H9 (cell line): ENCODE measurements around the gene ACSL3. TPM values are rescaled to one million over a fixed set of nuclear protein-coding genes. Genes with fewer than 3 reads are reported as not detected.

Source experiments
- DNase-seq: peaks from one replicate; pipeline ENCODE4 v3.0.0-alpha.2; 2017
- H2AFZ ChIP-seq: one replicate; pipeline ENCODE4 v1.6.1; 2013; ENCODE audit warnings: mild to moderate bottlenecking, low read length, control low read depth, moderate library complexity
- H2AK5ac ChIP-seq: 2 replicates; pipeline ENCODE4 v1.6.1; 2013; ENCODE audit warnings: low read length, control low read depth, mixed read lengths; ENCODE audit not compliant: insufficient read length
- H2BK120ac ChIP-seq: one replicate; pipeline ENCODE4 v1.6.1; 2013; ENCODE audit warnings: low read depth, mild to moderate bottlenecking, low read length, control low read depth, inconsistent platforms; ENCODE audit not compliant: poor library complexity, severe bottlenecking
- H2BK12ac ChIP-seq: 2 replicates; pipeline ENCODE4 v1.6.1; 2013; ENCODE audit warnings: low read length, control low read depth, mixed read lengths, low read depth; ENCODE audit not compliant: insufficient read length
- H2BK15ac ChIP-seq: 2 replicates; pipeline ENCODE4 v1.6.1; 2013; ENCODE audit warnings: low read depth, low read length, control low read depth
- H2BK20ac ChIP-seq: one replicate; pipeline ENCODE4 v1.6.1; 2013; ENCODE audit warnings: low read depth, mild to moderate bottlenecking, low read length, control low read depth, inconsistent platforms; ENCODE audit not compliant: poor library complexity, severe bottlenecking
- H2BK5ac ChIP-seq: 2 replicates; pipeline ENCODE4 v1.6.1; 2013; ENCODE audit warnings: low read length, control low read depth, mixed read lengths; ENCODE audit not compliant: insufficient read length
- H3K14ac ChIP-seq: 2 replicates; pipeline ENCODE4 v1.6.1; 2013; ENCODE audit warnings: low read length, control low read depth; ENCODE audit not compliant: insufficient read depth
- H3K18ac ChIP-seq: 2 replicates; pipeline ENCODE4 v1.6.1; 2013; ENCODE audit warnings: low read depth, mild to moderate bottlenecking, mixed read lengths, low read length, control low read depth; ENCODE audit not compliant: insufficient read length
- H3K23ac ChIP-seq: 2 replicates; pipeline ENCODE4 v1.6.1; 2013; ENCODE audit warnings: low read length, control low read depth, mixed read lengths, low read depth; ENCODE audit not compliant: insufficient read length
- H3K23me2 ChIP-seq: 2 replicates; pipeline ENCODE4 v1.6.1; 2013; ENCODE audit warnings: low read depth, mild to moderate bottlenecking, mixed read lengths, low read length, control low read depth; ENCODE audit not compliant: insufficient read length, poor library complexity, severe bottlenecking
- H3K27ac ChIP-seq: 2 replicates; pipeline ENCODE4 v1.5.1; 2013; ENCODE audit warnings: low read length, control low read depth, mixed read lengths, low read depth; ENCODE audit not compliant: insufficient read length
- H3K27me3 ChIP-seq: 2 replicates; pipeline ENCODE4 v1.6.1; 2013; ENCODE audit warnings: low read length, control low read depth, inconsistent platforms; ENCODE audit not compliant: insufficient read depth
- H3K4ac ChIP-seq: 2 replicates; pipeline ENCODE4 v1.6.1; 2013; ENCODE audit warnings: low read depth, mild to moderate bottlenecking, control low read depth, inconsistent platforms, low read length, moderate library complexity
- H3K4me1 ChIP-seq: 2 replicates; pipeline ENCODE4 v1.6.1; 2013; ENCODE audit warnings: low read length, control low read depth, inconsistent platforms; ENCODE audit not compliant: insufficient read depth
- H3K4me2 ChIP-seq: 2 replicates; pipeline ENCODE4 v1.6.1; 2013; ENCODE audit warnings: low read length, control low read depth, mixed read lengths; ENCODE audit not compliant: insufficient read length, insufficient read depth
- H3K56ac ChIP-seq: 2 replicates; pipeline ENCODE4 v1.6.1; 2013; ENCODE audit warnings: low read depth, mild to moderate bottlenecking, mixed read lengths, low read length, control low read depth; ENCODE audit not compliant: insufficient read length
- H3K79me1 ChIP-seq: 2 replicates; pipeline ENCODE4 v1.6.1; 2013; ENCODE audit warnings: low read depth, mild to moderate bottlenecking, moderate library complexity, low read length, control low read depth, inconsistent platforms; ENCODE audit not compliant: insufficient read depth, poor library complexity, severe bottlenecking
- H3K79me2 ChIP-seq: 2 replicates; pipeline ENCODE4 v1.6.1; 2013; ENCODE audit warnings: low read length, control low read depth, inconsistent platforms; ENCODE audit not compliant: insufficient read depth
- H3K9ac ChIP-seq: 2 replicates; pipeline ENCODE4 v1.6.1; 2013; ENCODE audit warnings: low read length, control low read depth, mixed read lengths; ENCODE audit not compliant: insufficient read length; ENCODE audit errors: extremely low read depth
- H3K9me3 ChIP-seq: one replicate; pipeline ENCODE4 v1.6.1; 2013; ENCODE audit warnings: low read depth, low read length, inconsistent platforms; ENCODE audit not compliant: control insufficient read depth
- H3T11ph ChIP-seq: one replicate; pipeline ENCODE4 v1.6.1; 2013; ENCODE audit warnings: mild to moderate bottlenecking, low read length, control low read depth, inconsistent platforms
- H4K20me1 ChIP-seq: one replicate; pipeline ENCODE4 v1.6.1; 2013; ENCODE audit not compliant: control insufficient read depth, insufficient read length, insufficient read depth
- H4K5ac ChIP-seq: 2 replicates; pipeline ENCODE4 v1.6.1; 2013; ENCODE audit warnings: low read depth, mild to moderate bottlenecking, mixed read lengths, low read length, control low read depth; ENCODE audit not compliant: insufficient read length
- H4K8ac ChIP-seq: replicated peaks from 2 replicates; pipeline ENCODE4 v1.6.1; 2013; ENCODE audit warnings: low read length, control low read depth, mixed read lengths, low read depth; ENCODE audit not compliant: insufficient read length
- H4K91ac ChIP-seq: 2 replicates; pipeline ENCODE4 v1.6.1; 2013; ENCODE audit warnings: low read depth, mild to moderate bottlenecking, moderate library complexity, mixed read lengths, low read length, control low read depth; ENCODE audit not compliant: insufficient read length
- H3K27ac Mint-ChIP-seq, 3 experiments: 2 replicates in 2 of 3; 3 replicates in 1 of 3; pipeline ENCODE4 v1.8.0; 2020 to 2021; ENCODE audit warnings: mixed read lengths in 3 of 3, mild to moderate bottlenecking in 1 of 3, moderate library complexity in 1 of 3
- H3K27me3 Mint-ChIP-seq: 2 replicates; pipeline ENCODE4 v1.8.0; 2021; ENCODE audit warnings: low read depth, mild to moderate bottlenecking, moderate library complexity, mixed read lengths
- H3K36me3 Mint-ChIP-seq, 3 experiments: 2 replicates in 2 of 3; 3 replicates in 1 of 3; pipeline ENCODE4 v1.8.0; 2020 to 2021; ENCODE audit warnings: low read depth in 3 of 3, mixed read lengths in 3 of 3; ENCODE audit not compliant: insufficient read depth in 1 of 3
- H3K4me1 Mint-ChIP-seq, 2 experiments: 2 replicates each; pipeline ENCODE4 v1.8.0; 2020; ENCODE audit warnings: mixed read lengths in 2 of 2
- H3K4me3 Mint-ChIP-seq, 2 experiments: 2 replicates in 1 of 2; 3 replicates in 1 of 2; pipeline ENCODE4 v1.8.0; 2020 to 2021; ENCODE audit warnings: mild to moderate bottlenecking in 2 of 2, mixed read lengths in 2 of 2, moderate library complexity in 1 of 2
- H3K9me3 Mint-ChIP-seq, 2 experiments: 2 replicates in 1 of 2; 3 replicates in 1 of 2; pipeline ENCODE4 v1.8.0; 2020; ENCODE audit warnings: mild to moderate bottlenecking in 2 of 2, mixed read lengths in 2 of 2, moderate library complexity in 1 of 2
- WGBS: extraction: QIAGEN DNeasy Blood & Tissue Kit; methylation state at CpG from one replicate; pipeline ENCODE4 v1.1.7; 2013; ENCODE audit warnings: missing lambda C conversion rate, low lambda C conversion rate, mixed read lengths; ENCODE audit not compliant: insufficient read length; ENCODE audit errors: extremely low coverage; 5-methylcytosine and 5-hydroxymethylcytosine counted together
- total RNA-seq: library from RNA; stranded (reverse); gene quantifications from 2 replicates; pipeline ENCODE4 v1.2.1, GENCODE V29; 2021
- TF ChIP-seq, protein P1 (sequence below): fragments of 200-600 bp; sonication (generic); conservative IDR thresholded peaks from 3 replicates; pipeline ENCODE4 v1.8.0; 2021; ENCODE audit warnings: antibody characterized with exemption, mild to moderate bottlenecking

Gene ACSL3
- total RNA-seq, 1 experiment from 2014 or later = 60.9 TPM

DNA sequence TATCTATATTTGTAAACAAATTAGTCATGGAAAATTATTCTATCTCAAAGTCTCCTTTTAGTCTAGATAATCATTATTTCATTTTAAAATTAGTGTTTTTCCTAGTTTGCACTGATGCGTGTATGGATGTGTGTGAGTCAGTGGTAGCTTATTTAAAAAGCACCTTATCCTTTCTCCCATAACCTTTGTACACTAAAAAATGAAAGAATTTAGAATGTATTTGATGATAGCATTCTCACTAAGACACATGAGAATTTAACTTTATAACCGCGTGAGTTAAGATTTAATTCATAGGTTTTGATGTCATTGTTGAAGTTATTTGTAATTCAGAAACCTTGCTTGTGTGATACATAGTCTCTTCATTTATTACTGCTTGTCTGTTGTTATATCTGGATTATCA lies 81.7 kb downstream of the ACSL3 start:
- Mint-ChIP-seq H3K4me1 (peaks cover 15 to 16% of the 10 kb centered on the region in 2 experiments), H3K27ac (0 out of 7 replicates have a peak overlapping the region, but pooled peaks of 1 of the 3 experiments have one; percentile 3), H3K4me3 (no peak overlapping the region), H3K27me3 (no peaks in the 10 kb centered on the region), H3K9me3 (peaks cover 3 to 4% of the 10 kb centered on the region in 2 experiments; a peak in 2 of 5 replicates), H3K36me3 (peaks cover 5 to 13% (median 5%) of the 10 kb centered on the region in 3 experiments; a peak in 6 of 7 replicates)
- Histone ChIP-seq H2BK5ac (no peak overlapping the region), H2BK15ac (no peak overlapping the region), H3K4ac (no peak overlapping the region), H3K79me2 (no peaks in the 10 kb centered on the region), H3K4me1 (no peaks in the 10 kb centered on the region), H3K9ac (no peak overlapping the region), H2BK20ac (no peak overlapping the region), H3K23me2 (no peaks in the 10 kb centered on the region), H3K9me3 (no peaks in the 10 kb centered on the region), H2BK120ac (no peak overlapping the region), H4K20me1 (no peaks in the 10 kb centered on the region), H3K23ac (no peak overlapping the region), H2BK12ac (no peak overlapping the region), H4K91ac (no peak overlapping the region), H4K5ac (no peak overlapping the region), H3K4me2 (no peak overlapping the region), H3T11ph (no peak overlapping the region), H3K18ac (no peak overlapping the region), H4K8ac (no peak overlapping the region), H3K27me3 (no peaks in the 10 kb centered on the region), H2AK5ac (no peak overlapping the region), H3K56ac (no peak overlapping the region), H2AFZ (no peak overlapping the region), H3K14ac (no peak overlapping the region), H3K27ac (no peak overlapping the region), H3K79me1 (no peaks in the 10 kb centered on the region)
- TF ChIP-seq, protein P1, sequence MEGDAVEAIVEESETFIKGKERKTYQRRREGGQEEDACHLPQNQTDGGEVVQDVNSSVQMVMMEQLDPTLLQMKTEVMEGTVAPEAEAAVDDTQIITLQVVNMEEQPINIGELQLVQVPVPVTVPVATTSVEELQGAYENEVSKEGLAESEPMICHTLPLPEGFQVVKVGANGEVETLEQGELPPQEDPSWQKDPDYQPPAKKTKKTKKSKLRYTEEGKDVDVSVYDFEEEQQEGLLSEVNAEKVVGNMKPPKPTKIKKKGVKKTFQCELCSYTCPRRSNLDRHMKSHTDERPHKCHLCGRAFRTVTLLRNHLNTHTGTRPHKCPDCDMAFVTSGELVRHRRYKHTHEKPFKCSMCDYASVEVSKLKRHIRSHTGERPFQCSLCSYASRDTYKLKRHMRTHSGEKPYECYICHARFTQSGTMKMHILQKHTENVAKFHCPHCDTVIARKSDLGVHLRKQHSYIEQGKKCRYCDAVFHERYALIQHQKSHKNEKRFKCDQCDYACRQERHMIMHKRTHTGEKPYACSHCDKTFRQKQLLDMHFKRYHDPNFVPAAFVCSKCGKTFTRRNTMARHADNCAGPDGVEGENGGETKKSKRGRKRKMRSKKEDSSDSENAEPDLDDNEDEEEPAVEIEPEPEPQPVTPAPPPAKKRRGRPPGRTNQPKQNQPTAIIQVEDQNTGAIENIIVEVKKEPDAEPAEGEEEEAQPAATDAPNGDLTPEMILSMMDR = no peak
- WGBS = no CpG with 5 or more reads among the region's 3 CpGs
- DNase-seq = no peak
